SKM-1 (cell line): Measurements from ENCODE around the gene AANAT.

Experiments used
- DNase-seq: peaks from one replicate; lab custom pipeline; 2025; ENCODE audit not compliant: unreplicated experiment; lab: John Stamatoyannopoulos, UW

AANAT gene

DNA sequence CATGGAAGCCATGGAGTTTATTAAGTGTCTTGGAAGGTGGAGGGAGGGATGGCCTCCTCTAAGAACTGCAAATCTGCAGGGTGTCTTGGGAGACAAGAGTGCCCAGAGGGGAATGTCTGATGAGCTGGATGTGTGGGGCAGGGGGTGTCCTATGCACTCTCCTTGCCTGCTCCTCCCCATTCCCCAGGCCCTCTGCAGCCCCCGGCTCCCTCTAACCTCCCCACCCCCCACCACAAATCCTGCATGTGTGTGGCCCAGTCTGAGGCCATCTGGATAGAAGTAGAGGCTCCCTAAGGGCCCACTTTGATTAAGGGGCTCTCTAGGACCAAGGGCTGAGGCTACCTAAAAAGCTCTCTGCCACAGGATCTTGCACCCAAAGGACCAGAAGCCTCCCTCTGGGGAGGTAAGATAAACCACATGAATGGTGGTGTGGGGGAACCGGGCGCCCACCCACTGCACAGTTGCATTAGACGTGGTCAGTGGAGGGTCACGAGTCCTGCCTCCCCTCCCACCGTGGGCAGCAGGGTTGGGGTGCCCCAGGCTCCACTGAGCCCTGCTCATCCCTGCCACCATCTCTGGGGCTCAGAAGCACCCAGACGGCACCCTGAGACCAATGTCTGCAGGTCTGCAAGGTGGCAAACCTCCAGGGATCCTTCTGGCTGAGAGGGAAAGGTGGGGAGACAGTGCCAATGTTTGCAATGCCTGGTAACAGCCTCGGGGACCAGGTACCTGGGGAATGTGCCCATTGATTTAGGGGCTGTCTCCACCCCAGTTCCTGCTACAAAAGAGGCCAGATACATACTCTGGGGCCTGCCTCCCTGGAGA lies 618 bp downstream of the AANAT start:
- no peak for DNase-seq

DNA sequence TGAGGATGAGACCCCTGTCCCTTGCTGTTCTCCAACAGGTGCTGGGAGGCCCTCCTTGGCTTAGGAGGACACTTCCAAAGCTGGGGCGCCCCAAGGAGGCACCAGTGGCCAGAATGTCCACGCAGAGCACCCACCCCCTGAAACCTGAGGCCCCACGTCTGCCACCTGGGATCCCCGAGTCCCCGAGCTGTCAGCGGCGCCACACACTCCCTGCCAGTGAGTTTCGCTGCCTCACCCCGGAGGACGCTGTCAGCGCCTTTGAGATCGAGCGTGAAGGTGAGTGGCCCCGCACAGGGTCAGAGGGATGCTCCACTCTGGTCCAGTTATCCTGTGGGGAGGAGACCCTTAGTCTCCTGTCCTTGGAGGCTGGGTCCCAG lies 1.2 kb downstream of the AANAT start:
- DNase-seq: no peak

DNA sequence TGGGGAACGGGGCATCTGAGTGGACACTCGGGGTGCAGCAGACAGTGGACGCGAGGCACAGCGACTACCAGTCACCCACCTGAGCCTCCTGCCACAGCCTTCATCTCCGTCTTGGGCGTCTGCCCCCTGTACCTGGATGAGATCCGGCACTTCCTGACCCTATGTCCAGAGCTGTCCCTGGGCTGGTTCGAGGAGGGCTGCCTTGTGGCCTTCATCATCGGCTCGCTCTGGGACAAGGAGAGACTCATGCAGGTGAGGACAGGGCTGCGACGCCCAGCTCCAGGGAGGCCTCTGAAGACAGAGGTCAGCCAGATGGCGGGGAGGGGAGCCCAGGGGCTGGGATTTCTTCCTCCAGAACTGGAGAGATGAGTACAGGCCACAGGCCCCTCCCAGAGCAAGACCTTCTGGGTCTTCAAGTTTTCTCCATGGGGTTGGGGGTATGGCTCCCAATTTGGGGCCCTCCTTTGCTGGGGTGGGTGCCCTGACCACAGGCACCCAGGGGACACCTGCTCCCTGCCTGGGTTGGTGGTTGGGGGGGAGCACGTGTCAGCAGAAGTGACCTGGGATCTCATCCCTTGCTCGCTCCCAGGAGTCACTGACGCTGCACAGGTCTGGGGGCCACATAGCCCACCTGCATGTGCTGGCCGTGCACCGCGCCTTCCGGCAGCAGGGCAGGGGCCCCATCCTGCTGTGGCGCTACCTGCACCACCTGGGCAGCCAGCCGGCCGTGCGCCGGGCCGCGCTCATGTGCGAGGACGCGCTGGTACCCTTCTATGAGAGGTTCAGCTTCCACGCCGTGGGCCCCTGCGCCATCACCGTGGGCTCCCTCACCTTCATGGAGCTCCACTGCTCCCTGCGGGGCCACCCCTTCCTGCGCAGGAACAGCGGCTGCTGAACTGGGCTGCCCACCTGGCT lies 1.9 kb downstream of the AANAT start:
- no peak for DNase-seq

DNA sequence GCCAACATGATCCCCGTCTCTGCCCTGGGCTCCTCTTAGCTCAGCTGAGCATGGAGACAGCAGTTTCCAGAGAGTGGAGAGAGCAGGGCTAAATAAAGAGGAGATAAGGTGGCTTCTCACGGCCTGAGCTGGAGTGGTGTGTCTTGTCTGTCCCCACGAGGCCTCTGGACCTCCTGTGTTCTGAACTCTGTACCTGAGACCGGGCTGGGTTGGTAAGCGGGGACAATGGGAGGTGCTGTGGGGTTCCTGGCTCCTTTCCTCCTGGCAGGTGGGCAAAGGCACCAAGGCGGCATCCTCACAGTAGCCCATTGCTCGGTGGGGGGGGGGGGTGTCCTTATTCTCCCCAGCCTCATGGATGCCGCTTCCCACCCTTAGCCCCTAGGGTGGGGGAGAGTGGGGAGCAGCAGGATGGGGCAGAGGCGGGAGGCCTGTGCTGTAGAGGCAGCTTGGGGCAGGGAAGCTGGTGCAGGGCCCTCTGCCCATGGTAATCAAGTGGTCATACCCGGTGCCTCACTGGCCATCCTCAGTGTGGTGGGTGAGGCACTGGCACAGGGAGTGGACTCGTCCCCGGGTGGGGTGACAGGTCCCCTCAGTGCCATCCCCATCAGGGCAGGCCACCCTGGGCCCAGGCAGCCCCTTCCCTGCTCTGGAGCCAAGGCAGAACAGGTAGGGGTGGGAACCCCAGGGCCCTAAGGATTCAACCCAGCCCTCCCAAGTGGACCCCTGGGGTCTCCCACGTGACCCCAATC lies 2.8 kb downstream of the AANAT start:
- DNase-seq: no peak

DNA sequence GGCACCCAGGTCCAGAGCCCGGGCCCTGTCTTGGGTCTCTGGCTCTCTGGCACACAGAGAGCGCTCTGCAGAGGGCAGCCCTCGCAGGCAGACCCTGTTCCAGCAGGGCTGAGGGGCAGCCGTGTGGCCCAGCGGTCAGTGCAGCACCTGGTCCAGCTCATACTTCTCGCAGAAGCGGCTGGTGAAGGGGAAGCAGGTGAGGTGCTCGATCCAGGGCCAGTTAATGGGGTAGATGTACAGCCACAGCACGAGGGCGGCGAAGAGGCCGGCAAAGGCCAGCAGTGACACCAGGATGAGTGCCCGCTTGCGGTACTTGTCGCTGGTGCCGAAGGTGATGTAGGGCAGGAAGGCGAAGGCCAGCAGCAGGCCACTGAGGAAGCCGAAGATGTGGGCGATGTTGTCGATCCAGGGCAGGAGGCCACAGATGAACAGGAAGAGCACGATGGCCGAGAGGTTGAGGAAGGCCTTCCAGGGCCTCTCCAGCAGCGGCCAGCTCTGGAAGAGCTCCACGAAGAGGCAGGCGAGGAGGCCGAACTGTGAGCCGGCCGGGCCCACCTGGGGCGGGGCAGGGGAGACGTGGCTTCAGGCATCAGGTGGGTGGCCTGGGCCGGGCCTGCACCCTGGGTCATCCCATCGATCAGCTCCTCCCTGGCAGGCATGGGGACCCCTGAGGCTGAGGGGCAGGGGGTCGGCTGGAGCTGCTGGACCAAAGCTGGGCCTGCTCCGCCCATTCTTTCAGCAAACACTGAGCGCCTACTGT lies 4.3 kb downstream of the AANAT start:
- no peak for DNase-seq

DNA sequence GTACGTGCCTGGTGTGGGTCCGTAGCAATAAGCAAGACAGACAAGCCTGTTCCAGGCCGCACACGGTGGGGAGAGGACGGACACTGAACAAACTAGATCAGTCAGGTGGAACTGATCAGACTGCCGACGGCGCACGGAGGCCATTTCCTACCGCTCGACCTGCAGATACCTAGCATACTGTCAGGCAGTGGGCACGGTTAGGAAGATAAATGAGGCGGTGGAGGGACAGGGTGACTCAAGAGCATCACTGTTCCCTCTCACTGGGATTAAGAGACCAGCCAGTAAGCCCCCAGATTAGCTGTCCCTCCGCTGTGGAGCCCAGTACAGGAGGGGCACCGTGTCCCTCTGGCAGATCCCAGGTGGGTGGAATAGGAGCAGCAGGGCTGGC lies 4.8 kb downstream of the AANAT start:
- no peak for DNase-seq

DNA sequence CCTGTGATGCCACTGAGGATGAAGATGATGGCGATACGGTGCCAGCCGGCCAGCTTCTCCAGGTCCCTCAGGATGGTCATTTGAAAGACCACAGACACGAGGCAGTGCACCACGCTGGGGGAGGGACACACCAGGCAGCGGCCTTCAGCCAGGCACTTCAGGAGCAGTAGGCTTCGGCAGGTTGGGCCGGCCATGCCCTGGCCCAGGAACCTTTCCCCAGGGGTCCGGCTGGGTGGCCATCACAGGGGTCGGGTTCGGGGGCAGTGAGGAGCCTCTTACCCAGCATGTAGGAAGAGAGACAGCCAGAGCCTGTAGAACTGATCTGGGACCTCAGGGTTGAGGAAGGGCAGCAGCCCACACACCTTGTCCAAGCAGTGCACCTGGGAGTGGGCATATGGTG lies 5.3 kb downstream of the AANAT start:
- DNase-seq: no peak

DNA sequence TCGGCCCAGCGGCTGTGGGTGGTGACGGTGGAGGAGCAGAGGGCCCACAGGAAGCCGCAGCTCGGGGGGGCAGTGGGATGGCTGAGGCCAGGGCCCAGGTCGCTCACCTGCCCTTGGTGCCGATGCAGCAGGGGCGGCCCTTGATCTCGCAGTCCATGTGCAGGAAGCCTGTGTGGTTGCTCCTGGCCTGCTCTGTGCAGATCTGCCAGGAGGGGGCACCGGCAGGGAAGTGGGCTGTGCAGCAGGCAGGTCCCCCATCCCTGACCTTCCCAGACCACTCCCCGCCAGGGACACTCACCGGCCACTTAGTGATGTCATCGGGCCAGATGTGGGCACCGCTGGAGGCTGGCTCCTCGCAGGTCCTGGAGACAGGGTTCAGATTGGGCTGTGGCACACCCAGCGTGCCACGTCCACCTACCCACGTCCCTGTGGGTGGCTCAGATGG lies 6.2 kb downstream of the AANAT start:
- no peak for DNase-seq

DNA sequence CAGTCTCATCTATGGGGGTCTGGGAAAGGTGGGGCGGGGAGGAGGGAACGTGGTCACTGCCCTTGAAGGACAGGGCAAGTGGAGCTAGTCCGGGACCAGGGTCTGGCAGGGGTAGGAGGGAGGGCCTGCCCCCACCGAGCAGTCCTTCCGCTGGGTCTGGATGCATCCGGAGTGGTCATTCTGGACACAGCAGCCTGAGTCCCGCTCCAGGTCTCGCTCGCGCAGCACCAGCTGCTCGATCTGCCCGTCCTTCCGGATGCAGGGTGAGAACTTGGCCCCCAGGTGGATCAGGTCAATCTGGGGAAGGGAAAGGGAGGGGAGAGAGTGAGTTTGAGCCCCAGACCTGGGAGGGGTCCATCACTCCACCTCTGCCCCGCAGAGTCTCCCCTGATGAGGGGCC lies 6.8 kb downstream of the AANAT start:
- DNase-seq: no peak

DNA sequence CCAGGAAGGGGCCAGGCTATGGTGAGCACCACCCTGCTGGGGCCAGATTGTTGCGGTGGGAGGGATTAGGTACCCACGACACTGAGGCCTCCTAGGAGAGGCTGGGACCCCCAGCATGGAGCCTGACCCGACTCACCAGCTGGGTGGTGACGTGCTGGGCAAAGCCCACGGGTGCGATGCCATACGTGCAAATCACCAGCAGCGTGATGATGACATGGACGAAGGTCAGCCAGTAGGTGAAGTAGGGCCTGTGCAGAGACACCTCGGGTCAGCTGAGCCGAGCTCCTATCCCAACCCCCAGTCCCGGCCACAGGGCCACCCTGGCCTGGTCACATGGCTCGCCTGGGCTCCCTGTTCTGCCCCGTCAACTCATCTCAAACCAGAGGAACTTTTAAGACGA lies 7.5 kb downstream of the AANAT start:
- no peak for DNase-seq

DNA sequence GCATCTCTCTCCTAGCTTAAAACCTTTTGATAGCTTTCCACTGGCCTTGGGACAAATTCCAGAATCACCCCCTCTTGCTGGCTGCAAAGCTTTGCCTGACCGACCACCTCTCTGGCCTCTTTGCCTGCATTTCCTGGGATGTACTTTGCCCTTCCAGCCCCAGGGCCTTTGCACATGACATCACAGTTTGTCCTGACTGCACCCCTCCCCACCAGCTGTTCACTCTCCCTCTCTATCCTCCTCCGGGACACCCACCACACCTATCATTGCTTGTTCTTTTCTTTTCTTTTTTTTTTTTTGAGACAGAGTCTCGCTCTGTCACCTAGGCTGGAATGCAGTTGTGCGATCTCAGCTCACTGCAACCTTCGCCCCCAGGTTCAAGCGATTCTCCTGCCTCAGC lies 7.9 kb downstream of the AANAT start:
- DNase-seq: no peak

DNA sequence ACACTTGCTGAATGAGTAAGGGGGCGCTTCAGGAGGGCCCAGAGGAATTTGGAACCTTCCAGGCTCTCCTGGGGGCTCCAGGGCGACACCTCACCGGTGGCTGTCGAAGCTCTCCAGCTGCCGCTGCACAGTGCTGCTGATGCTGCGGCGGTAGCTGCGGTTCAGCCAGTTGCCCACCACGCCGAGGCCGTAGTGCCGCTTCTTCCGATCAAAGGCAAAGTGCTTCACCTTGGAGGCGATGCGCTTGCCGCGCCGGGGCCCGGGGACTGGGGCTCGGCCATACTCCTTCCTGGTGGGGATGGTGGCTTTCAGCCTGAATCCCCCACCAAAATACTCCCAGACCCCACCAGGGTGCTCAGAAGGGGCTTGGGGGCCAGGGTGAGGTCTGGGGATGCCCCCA lies 9.3 kb downstream of the AANAT start:
- DNase-seq: no peak

DNA sequence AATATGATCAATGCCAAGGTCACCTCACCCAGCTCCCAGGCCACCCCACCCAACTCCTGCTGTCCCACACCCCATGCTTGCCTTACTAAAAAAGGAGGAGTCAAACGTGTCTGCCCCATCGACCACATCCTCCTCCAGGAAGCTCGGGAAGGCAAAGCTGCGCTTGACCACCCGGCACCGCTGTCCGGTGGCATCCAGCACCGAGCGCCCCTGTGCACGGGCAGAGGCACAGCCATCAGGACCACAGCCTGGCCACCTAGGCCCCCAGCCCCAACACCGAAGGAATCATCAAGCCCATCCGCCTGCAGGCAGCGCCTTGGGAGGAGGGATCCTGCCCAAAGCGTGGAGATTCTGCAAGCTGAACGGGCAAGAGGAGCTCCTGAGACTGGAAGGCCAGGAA lies 10.2 kb downstream of the AANAT start:
- DNase-seq: no peak

DNA sequence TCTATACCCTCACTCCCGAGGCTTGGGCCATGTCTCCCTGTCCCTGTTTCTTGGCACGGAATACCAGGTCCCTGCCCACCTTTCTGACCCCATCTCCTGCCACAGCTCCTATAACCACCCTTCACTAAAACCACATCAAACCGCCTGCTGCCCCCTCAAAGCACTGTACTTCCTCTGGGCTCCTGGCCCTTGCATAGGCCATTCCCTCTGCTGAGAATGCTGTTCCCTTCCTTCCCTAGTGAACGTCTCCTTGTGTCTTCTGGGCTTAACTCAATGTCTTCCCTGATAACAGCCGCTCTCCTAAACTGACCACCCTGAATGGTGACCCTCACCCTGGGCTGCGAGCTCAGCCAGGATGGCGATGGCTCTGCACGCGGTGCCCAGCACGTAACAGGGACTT lies 10.7 kb downstream of the AANAT start:
- no peak for DNase-seq

DNA sequence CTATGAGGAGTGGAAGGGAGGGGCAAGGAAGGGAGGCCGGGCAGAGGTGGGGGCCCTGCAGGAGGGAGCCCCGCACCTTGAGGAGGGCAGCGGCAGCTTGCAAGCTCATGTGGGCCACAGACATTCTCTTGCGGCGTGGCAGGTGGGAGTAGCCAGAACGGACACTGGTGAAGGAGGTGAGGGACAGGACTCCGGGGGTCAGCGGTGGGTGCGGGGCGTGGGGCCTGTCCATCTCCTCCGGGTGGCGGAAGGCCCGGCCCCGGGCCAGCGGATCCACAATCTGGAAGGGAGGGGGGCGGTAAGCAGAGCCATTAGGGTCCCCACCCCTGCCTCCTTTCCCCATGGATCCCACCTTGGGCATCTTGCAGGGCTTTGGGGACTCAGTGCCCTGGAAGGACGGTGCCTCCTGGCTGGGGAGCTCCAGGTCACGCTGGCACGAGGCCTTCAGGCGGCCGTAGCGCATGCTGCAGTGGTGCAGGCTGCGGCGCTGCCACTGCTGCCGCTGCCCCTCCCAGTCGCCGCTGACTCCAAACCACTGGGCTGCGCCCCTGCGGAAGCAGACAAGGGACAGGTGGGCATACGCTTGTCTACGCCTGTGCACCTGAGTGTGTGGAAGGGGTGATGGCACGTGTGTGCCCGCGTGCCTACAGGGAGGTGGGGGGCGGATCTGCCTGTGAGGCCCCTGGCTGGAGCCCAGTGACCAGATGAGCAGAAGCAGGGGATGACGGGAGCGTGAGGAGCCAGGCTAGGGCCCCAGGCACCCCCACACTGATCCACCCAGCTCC lies 11.5 kb downstream of the AANAT start:
- DNase-seq: no peak

DNA sequence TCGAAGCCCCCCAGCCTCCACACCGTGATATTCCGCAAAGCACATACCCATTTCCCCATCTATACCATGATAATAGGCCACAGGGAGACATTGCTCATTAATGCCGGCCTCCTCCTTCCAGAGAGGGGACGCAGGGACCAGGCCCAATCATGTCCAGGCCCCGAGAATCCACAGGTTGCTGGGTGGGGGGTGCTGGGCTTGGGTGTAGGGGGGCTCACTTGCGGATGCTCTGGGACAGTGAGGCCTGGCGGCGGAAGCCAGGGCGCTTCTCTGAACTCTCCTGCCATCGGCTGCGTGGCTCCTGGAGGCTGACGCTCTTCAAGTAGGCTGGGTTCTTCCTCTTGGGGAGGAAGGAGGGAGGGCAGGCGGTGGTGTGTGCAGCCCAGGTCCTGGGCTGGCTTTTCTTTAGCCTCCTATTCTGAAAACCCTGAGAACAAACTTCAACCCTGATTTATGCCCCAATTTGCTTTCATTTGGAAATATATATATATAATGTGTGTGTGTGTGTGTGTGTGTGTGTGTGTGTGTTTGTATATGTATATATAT lies 12.2 kb downstream of the AANAT start:
- no peak for DNase-seq

DNA sequence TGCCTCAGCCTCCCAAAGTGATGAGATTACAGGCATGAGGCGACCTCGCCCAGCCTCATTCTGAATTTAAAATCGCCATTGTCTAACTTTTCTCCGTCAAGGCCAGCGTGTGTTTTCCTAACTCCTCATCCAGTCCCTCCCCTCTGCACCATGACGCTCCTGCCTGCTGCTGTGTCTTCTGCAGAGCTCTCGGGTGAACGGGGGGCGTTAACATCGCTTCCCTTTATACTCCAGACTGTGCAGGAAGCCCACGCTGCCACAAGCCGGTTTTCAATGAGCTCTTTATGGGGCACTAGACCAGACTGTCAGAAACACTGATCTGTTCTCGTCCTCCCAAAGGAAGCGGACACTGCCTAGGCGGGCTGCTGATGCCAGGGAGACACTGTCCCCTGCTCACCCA lies 13.2 kb downstream of the AANAT start:
- DNase-seq: no peak

DNA sequence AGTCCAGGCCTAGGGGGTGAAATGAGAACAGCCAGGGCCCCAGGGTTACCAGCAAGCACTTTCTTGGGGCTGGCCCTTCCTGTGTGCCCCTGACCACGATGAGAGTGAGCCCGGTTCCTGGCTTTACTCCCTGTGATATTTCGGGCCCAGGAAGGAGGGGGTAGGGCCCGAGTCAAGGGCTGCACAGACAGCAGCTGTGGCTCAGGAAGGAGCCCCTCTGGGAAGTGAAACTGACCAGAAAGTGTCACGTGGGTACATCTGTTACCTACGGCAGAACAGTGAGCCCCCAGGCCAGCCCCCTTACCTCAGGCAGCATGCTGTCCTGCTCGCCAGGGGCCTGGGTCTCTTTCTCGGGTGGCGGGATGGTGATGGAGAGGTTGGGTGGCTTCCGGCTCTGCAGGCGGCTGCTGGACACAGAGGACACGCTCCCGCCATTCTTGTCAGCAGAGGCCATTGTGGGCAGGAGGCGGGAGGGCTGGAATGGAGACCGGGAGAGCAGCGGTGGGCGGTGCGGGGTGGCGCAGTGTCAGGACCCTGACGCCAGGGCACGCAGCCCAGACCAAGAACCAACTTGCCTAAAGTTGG lies 13.8 kb downstream of the AANAT start:
- DNase-seq: no peak

DNA sequence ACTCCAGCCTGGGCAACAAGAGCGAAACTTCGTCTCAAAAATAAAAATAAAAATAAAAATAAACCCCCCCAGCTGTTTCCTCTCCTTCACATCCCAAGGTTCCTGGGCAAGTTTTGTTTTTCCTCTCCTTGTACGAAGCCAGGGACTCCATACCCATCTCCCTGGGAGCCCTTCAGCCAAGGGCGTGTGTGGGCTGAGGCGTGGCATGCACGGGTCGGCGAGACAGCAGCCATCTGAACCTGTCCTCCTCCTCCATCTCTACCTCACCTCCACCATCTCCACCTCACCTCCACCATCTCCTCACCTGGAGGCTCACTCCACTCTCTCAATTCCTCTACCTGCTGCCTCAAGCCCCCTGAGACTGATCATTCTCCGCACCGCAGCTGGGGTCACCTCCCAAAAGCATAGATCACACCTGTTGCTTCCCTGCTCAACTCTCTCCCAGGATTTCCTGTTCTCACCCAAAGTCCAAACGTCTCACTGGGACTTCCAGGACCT lies 16.9 kb downstream of the AANAT start:
- DNase-seq: no peak
